Forelimb muscle (tissue), 1 donor: ENCODE measurements around the gene NAE1. TPM values are rescaled to one million over a fixed set of nuclear protein-coding genes. Genes with fewer than 3 reads are reported as not detected.

Experiments used
- DNase-seq: peaks from one replicate; pipeline ENCODE4 v3.0.0-alpha.2; 2013; ENCODE audit warnings: low read depth
- polyA plus RNA-seq: library from polyadenylated mRNA; unstranded; fragments of 120-200 nt; gene quantifications from one replicate; pipeline ENCODE4 v1.2.1, GENCODE V29; 2013; ENCODE audit not compliant: insufficient read length

NAE1 gene
- polyA plus RNA-seq, 1 donor, result 42.4 TPM

DNA sequence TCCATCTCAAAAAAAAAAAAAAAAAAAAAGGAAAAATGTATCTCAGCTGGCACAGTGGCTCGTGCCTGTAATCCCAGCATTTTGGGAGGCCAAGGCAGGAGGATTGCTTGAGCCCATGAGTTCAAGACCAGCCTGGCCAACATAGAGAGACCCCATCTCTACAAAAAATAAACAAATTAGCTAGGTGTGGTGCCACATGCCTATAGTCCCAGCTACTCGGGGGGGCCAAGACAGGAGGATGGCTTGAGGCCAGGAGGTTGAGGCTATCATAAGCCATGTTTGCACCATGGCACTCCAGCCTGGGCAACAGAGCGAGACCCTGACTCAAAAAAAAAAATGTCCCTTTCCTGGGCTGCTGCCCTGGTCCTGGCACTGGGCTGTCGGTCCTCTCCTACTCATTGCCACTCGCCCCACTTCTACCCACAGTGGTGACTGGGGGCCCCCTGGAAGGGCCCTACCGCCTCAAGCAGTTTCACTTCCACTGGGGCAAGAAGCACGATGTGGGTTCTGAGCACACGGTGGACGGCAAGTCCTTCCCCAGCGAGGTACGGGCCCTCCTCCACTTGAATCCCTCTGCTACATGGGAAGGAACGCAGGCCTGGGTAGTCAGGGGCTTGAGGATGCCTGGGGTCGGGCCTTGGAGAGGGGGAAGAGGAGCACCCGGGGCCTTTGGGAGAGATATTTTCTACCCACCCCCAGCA is 19.5 kb upstream of the NAE1 start:
- DNase-seq, result no peak

DNA sequence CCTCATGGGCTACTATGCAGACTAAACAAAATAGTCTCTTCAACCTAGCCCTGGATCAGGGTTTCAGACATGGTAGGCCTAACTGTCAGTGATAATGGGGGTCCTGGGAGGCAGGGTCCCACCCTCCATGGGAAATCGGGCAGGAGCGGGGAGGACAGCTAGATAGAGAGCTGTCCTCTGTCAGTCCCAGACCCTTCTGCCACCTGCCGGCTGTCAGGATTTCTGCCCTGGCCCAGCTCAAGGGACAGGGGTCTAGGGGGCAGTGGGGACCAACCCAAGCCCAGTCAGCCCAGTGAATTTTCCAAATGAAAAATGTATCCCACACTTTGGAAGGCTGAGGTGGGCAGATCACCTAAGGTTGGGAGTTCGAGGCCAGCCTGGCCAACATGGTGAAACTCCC is 18.8 kb upstream of the NAE1 start:
- DNase-seq, result no peak

DNA sequence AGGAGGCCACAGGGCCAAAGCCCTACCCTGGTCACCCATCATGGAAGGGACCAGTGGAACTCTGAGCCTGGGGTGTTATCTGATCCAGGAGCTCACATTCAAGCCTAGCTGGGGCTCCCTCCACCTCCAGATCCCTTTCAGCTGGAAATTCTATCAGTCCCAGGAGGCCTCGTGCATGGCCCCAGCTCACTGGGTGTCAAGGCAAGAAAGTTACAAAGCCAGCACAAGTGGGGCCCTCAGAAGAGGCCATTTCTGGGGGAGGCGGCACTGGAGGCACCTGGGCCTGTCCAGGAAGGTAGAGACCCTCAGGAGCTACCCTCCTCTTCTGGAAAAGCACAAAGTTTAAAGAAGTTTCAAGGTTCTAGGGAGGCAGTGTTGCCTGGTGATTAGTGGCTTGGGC is 18.2 kb upstream of the NAE1 start:
- no peak for DNase-seq

DNA sequence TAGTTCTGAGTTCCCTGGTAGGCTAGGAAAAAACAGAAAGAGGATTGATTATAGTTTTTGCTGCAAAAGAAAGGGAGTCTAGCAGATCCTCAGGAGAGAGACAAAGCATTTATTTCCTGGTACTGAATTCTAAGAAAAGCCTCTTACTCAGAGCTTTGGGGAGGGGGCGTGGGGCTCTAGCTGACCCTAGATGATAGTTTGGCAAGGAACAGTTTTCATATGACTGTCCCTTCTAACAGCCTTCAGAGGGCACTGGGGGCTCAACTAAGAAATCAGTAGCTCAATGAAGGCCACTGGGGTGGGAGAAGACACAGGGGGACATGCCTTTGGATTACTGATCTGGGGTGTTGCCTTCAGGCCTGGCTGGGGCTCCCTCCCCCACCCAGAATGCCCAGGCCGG is 17.4 kb upstream of the NAE1 start:
- no peak for DNase-seq

DNA sequence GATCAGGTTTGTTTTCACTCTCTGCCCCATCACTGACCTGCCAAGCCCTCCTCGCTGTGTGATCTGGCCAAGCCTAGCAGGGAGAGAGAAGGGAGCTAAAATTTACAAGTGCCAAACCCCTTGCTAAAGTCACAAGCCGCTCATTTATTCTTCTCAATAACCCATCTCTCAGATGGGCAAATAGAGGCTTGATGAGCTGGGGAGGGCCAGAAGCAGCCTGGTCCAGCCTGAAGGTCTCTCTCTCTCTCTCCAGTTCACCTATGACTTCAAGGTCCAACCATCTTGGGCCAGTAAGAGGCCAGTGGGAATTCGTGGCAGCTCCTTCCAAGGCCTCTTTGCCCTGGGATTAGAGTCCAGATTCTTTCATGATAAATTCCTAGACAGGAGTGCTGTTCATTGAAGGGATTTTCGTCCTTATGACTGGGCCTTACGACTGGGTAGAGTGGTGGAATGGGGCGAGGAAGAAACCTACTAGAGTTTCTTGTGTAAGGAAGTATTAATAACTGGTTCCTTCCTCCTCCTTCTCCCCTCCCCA is 16.8 kb upstream of the NAE1 start:
- DNase-seq, result no peak

DNA sequence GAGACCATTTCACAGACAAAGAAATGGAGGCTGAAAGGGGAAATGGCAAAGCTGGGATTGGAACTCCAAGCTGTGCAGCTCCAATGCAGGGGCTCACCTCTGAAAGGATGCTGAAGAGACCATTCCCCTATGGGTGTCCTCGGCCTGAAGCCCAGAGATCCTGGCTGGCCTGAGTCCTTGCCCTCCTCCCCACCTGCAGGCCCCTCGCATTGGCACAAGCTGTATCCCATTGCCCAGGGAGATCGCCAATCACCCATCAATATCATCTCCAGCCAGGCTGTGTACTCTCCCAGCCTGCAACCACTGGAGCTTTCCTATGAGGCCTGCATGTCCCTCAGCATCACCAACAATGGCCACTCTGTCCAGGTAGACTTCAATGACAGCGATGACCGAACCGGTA is 16.1 kb upstream of the NAE1 start:
- DNase-seq, result no peak

DNA sequence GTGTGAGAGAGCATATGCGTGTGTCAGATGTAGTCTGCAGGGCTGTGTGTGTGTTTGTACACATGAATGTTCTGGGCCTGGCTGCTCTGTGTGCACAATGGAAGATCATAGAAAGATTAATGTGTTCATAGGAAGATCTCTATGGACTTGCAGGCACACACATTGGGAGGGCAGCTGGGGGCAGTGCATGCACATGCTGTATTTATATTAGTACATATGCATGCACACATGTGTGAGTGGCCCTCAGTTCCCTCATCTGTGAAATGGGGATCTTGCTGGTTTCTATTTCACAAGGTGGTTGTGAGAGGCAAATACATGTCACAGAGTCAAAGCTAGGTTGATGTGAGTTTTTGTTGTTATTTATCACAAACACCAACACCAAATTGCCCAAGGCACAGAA is 15.5 kb upstream of the NAE1 start:
- DNase-seq, result no peak

DNA sequence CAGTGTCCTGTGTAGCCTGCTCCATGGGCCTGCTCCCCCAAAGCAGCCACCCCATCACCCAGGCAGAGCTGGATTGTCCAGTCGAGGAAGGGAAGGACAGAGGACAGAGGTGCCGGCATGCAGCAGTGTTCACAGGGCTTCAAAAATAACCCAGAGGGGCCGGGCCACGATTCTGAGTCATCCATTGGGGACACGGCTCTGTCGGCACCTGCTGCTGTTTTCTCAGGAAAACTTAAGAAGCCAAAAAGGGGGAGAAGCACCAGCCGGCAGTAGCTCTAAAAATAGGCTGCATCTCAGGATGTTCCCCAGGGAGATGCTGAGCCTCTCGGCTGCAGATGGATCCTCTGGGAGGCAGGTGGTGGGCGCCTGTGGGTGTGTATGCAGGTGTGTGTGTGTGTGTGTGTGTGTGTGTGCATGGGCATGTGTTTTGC is 15.0 kb upstream of the NAE1 start:
- no peak for DNase-seq

DNA sequence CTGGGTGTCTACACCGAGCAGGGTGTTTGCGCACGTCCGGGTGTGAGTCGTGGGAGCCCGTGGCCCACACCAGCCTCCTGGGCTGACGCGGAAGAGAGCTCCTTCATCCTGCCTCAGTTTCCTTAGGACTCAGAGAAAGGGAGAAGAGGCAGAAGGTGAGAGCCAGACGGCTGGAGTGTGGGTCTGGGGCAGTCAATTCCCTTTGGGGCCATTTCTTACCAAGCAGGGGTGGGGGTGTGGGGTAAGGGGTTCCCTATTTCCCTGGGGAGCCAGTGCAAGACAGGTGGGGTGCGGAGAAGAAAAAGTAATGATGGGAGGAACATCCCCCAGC is 14.3 kb upstream of the NAE1 start:
- DNase-seq, result no peak

DNA sequence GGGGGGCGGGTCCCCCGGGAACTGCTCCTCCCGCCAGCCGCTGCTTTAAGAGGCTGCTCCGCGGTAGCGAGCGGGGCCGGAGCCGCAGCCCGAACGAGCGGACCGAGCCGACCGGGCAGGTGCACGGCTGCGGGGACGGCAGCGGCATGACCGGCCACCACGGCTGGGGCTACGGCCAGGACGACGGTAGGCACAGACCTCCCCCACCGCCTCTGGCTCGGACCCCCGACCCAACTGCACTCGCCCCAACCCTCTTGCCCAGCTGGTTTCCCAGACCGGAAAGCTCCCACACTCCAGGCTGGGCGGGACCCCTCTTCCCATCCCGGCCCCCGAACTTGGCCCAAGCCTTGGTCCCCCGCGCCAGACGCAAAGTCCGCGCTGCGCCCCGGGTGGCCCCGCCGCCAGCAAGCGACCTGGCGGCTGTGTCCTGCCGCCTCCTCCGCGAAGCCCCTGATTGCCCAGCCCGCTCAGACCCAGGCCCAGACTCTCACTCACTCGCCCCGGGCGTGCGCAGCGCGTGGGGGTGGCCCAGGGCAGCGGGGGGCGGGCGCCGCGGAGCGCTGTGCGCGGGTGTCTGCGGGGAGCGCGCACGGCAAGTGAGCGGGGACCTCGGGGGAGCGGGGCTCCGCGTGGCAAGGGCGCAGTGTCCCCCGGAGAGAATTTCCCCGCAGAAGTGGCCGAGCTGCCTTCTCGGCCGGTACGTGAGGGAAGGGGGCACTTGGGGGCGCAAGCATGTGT is 13.7 kb upstream of the NAE1 start, which contains the start of gene CA7:
TSS of gene CA7 (plus strand) at position 73 of the 738 bp plus-strand sequence. CDS start at position 147, 74 bp downstream.
- DNase-seq, result no peak

DNA sequence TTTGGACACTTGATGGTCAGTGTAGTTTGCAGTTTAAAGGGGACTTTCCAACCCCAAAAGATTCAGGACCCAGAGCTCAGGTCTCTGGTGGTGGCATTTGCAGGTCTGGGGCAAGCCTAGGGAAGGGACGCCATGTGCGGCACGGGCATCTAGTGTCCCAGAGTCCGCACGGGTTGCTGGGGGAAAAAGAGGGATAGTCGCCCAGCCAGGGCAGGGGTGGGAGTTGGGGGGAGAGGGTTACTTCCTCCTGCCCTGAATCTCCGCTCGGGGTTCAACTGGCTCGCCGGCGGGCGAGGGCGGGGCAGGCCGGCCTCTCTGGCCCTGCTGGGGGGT is 13.2 kb upstream of the NAE1 start:
- no peak for DNase-seq

DNA sequence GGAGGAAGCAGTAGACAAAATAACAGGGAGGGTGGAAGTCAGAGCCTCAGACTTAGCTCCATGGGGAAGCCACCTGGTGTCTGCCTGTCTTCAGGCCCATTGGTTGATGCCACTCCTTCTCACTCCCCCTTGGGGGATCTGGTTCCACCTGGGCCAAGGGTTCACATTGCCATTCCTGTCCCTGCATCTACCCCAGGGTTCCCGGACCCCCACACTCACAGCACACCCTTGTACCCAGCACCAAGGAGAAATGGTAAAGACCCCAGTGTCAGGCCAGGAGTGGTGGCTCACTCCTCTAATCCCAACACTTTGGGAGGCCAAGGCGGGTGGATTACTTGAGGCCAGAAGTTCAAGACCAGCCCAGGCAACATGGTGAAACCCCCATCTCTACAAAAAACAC is 12.4 kb upstream of the NAE1 start:
- no peak for DNase-seq

DNA sequence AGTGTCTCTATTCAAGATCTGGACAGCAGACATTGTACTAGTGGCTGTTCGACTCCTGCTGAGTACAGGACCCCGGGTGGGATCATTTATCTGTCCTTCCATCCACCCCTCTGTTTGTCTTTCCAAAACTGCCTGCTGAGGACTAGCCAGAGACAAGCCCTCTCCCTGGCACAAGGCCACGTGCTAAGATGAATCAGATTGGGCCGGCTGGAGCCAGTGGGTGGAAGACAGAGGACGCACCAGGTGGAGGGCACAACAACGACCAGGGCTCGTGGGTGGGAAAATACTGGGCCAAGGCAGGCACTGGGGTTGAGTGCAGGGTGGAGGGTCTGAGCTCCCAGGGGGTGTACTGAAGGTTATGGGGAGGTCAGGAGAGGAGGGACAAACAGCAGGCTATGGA is 12.0 kb upstream of the NAE1 start:
- DNase-seq, result no peak

DNA sequence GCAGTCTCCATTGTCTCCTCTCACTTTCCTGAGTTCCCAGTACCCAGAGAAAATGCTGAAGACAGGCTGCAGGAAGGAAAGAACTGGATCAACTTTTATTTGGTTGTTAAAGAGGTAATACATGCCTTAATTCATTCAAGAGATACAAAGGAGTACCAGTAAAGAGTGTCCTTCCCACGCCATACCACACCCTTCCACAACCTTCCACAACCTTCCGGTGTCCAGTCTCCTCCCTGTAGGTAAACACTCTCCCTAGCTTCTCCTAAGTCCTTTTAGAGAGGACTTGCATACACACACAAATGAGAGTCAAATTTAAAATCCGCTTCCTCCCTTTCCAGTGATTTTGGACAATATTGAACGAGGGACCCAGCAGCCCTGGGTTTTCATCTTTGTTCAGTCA is 10.6 kb upstream of the NAE1 start:
- no peak for DNase-seq

DNA sequence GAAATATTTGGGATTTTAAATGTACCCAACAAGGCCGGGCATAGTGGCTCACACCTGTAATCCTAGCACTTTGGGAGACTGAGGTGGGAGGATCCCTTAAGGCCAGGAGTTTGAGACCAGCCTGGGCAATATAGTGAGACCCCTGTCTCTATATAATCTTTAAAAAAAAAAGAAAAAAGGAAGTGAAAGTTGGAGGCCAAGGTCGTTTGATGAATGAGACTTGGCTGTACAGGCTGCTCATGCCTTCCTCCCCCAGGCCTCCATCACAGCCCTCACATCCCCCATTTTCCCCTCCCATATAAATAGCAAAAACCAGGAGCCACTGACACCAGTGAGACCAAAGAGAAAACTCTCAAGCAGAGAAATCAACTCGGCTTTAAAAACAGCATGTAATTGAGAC is 10.1 kb upstream of the NAE1 start:
- DNase-seq, result no peak

DNA sequence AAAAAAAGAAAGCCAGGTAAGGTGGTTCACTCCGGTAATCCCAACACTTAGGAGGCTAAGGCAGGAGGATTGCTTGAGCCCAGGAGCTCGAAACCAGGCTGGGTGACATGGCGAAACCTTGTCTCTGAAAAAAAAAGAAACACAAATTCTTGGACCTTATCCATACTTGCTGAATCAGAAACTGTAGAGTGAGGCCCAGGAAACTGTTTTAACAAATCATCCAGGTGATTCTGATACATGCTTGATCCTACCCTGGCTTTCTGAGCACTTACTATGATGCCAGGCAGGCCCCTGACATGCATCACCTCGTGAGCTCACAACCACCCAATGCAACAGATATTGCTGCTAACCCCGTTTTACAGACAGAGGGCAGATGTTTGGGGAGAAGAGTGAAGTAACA is 4.0 kb upstream of the NAE1 start:
- no peak for DNase-seq

DNA sequence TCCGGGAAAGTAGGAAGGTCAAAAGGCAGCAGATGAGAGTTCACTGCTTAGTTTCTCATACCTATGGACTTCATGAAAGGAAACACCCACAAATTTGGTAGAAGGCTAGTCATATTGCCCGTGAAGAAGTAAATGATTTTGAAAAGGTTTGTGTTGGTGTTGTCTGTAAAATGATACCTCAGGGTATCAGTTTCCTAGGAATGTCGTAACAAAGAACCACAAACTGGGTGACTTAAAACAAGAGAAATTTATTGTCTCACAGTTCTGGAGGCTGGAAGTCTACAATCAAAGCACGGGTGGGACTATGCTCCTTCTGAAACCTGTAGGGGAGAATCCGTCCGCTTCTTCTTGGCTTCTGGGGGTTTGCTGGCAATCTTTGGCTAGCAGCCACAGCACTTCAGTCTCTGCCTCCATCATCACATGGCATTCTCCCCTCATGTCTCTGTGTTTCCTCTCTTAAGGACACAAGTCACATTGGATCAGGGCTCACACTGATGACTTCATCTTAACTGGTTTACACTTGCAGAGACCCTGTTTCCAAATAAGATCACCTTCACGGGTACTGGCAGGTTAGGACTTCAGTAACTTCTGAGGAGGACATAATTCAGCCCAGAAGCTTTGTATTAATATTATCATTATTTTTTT is 2.0 kb upstream of the NAE1 start:
- no peak for DNase-seq

DNA sequence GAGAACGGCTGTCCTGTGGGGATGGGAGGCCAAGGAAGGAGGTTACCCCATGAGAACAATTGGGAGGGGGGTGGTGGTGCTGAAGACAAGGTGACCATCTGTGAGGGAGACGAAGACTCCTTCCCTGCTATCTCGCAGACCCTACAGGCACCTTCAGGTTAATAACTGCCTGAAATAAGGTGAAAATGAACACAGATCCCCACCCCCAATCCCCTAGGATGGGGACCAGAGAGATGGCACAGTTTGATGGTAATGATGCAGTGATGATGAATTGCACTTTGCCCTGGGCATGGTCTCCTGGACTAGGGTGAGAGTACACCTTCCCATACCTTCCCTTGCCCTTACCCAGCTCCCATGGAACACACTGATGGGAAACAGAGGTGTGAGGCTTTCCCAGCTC is 1.4 kb upstream of the NAE1 start:
- DNase-seq, result no peak

DNA sequence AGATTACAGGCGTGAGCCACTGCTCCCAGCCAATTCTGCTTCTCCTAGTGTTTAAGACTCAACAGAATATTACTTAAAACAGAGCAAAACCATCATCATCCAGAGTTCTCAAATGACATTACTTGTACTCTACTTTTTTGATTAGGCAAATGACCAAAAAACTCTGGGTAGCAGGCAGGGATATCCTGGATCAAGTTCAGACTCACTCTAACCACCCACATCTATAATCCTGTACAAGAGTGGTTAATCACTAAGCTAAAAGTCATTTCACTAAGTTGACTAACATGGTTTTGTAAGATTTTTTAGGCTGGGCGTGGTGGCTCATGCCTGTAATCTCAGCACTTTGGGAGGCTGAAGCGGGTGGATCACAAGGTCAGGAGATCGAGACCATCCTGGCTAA is 6.8 kb downstream of the NAE1 start:
- DNase-seq, result no peak

DNA sequence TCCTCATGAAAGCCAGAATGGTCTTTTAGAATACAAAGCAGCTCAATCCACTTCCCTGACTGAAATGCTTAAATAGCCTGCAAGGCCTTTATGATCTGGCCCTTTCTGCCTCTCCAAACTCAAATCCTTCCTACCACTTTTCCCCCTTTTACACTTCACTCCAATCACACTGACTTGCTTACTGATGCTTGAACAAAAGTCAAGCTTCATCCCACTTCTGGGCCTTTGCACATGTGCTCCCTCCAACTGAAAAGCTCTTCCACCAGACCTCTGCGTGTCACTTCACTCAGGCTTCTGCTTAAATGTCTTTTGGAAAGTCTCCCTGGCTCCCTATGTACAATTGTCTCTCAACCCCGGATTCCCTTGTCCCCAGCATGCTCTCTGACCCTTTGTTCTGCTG is 16.0 kb downstream of the NAE1 start:
- no peak for DNase-seq

DNA sequence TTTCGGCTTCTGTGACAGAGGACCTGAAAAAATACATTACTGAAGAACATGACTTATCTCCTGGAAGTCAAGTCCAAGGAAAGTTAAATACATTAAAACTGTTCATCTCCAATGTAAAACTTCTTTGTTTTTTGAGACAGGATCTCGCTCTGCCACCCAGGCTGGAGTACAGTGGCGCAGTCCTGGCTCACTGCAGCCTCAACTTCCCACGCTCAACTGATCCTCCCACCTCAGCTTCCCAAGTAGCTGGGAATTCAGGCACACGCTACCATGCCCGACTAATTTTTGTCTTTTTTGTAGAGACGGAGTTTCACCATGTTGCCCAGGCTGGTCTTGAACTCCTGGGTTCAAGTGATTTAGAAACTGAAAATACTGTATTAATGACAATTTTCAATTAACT is 19.7 kb downstream of the NAE1 start:
- no peak for DNase-seq

DNA sequence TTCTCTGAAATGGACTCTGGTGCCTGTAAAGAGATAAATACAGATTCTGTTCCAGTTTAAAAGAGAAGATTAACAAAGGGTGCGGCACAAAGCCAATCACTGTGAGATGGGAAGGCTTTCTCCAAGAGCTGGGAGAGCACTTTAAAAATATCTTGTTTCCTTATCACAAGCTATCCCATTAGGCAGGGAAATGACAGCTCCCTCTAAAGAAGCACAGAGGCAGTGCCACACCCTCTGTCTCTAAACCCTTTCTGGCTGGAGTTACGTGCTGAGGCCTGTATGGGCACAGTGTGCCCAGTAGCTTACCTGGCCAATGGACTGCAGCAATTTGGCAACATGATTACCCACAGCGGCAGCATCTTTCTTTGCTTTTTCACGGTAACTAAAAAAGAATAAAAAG is 20.4 kb downstream of the NAE1 start:
- no peak for DNase-seq

DNA sequence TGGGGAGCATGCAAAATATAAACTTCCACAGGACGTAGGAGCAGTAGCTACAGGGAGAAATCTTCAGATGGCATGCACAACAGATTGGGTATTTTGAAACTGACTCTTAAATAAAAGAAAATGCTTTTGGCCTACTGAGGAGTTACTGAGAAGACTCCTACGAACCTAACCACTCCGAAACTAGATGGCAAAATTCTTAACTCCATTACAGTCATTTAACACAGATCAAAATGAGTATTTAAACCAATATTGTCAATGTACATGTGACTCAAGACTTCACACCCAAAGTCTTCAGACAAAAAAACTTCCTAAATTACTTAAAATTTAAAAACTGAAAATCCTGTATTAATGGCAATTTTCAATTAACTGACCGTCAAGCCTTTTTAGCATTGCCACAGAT is 21.0 kb downstream of the NAE1 start:
- DNase-seq, result no peak
